ENCODE data around the gene RNF217.

DNA sequence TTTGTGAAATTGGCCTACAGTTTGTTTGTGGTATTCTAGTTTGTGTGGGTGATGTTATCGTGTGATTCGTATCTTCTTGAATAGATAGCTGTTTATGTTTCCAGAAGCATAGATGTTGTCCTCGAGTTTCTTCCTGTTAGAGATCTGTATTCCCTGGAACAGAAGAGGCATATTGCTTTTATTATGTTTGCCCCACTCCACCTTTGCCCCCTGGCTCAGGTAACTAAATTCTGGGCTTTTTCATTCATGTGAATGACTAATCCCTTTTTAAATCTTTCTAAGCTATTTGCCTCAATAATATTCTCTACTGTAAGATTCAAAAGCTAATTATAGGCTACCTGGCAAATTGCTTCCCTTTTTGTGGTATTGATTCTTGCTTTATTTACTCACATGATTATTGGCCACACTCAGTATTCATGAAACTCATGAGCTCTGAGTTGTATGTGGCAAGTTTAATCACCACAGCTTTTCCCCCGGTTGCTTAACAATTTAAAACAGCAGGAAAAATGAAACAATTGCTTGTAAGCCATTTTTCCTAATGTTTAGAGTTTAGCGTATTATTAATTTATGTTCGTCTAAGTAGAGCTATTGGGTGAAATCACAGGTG lies 12.6 kb downstream of the RNF217 start:
- TF ChIP-seq EZH2 (IDR thresholded peaks at IDR 0.05), result no peak
- no peak for TF ChIP-seq FOXP2 (optimal IDR thresholded peaks at IDR 0.05; ENCODE audit: control extremely low read depth, extremely low read length, insufficient read depth)

All from SK-N-MC (cell line).